Breast epithelium (tissue), 3 donors: Measurements from ENCODE around the gene RNF146.

ENCODE experiments used
- POLR2A ChIP-seq: fragments of 450-650 bp; IDR thresholded peaks from one replicate; pipeline ENCODE4 v1.6.1; 2016; ENCODE audit warnings: antibody characterized with exemption, mild to moderate bottlenecking, moderate library complexity
- POLR2AphosphoS5 ChIP-seq, 3 donors: sonication (generic); formaldehyde crosslinking; IDR thresholded peaks; one replicate each; pipeline ENCODE4 v1.6.1; 2017; ENCODE audit warnings: antibody characterized with exemption in 3 of 3
- TF ChIP-seq, protein P1 (sequence below), 3 donors: fragments of 450-650 bp; IDR thresholded peaks; one replicate each; pipeline ENCODE4 v1.5.1; 2016 to 2017; ENCODE audit warnings: antibody characterized with exemption in 3 of 3, mild to moderate bottlenecking in 3 of 3, moderate library complexity in 3 of 3

DNA sequence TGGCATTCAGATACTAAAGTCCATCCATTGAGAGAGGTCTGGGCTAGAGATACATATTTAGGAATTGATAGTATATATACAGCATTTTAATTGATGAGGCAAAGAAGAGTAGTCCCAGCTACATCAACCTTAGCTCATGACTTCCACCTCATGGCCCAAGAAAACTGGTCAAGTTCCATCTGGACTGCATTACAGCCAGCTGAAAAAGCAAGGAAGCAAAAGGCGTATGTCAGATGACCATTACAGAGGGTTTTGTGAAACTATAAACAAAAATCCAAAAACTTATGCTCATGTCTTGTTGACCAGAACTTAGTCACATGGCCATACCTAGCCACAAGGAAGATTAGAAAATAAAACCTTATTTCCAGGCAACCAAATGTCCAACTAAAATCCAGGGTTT lies 46.8 kb upstream of the RNF146 start:
- TF ChIP-seq POLR2A (no peak), POLR2AphosphoS5 (IDR thresholded peaks at IDR 0.05) (no peak)
- TF ChIP-seq, protein P1, sequence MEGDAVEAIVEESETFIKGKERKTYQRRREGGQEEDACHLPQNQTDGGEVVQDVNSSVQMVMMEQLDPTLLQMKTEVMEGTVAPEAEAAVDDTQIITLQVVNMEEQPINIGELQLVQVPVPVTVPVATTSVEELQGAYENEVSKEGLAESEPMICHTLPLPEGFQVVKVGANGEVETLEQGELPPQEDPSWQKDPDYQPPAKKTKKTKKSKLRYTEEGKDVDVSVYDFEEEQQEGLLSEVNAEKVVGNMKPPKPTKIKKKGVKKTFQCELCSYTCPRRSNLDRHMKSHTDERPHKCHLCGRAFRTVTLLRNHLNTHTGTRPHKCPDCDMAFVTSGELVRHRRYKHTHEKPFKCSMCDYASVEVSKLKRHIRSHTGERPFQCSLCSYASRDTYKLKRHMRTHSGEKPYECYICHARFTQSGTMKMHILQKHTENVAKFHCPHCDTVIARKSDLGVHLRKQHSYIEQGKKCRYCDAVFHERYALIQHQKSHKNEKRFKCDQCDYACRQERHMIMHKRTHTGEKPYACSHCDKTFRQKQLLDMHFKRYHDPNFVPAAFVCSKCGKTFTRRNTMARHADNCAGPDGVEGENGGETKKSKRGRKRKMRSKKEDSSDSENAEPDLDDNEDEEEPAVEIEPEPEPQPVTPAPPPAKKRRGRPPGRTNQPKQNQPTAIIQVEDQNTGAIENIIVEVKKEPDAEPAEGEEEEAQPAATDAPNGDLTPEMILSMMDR (IDR thresholded peaks at IDR 0.05), result no peak
